Progenitor cell of endocrine pancreas (in vitro differentiated cells): ENCODE measurements around the gene MARVELD1. TPM values are rescaled to one million over a fixed set of nuclear protein-coding genes. Genes with fewer than 3 reads are reported as not detected.

ENCODE experiments used
- DNase-seq: peaks from one replicate; pipeline ENCODE4 v3.0.0; 2021; ENCODE audit warnings: low spot score; ENCODE audit not compliant: unreplicated experiment
- H3K27ac Mint-ChIP-seq: 2 replicates; pipeline ENCODE4 v1.8.0; 2021; ENCODE audit warnings: mild to moderate bottlenecking, moderate library complexity, mixed read lengths
- H3K27me3 Mint-ChIP-seq: 2 replicates; pipeline ENCODE4 v1.8.0; 2021; ENCODE audit warnings: mixed read lengths
- H3K36me3 Mint-ChIP-seq: 2 replicates; pipeline ENCODE4 v1.8.0; 2022; ENCODE audit warnings: mixed read lengths; ENCODE audit not compliant: insufficient read depth
- H3K4me1 Mint-ChIP-seq: 2 replicates; pipeline ENCODE4 v1.8.0; 2021; ENCODE audit warnings: low read depth, mixed read lengths
- H3K4me3 Mint-ChIP-seq: 2 replicates; pipeline ENCODE4 v1.8.0; 2021; ENCODE audit warnings: low read depth, mild to moderate bottlenecking, moderate library complexity, mixed read lengths
- H3K9me3 Mint-ChIP-seq: 2 replicates; pipeline ENCODE4 v1.8.0; 2021; ENCODE audit warnings: low read depth, mixed read lengths
- CTCF ChIP-seq: fragments of 200-600 bp; sonication (generic); IDR thresholded peaks from one replicate; pipeline ENCODE4 v1.5.0; 2021; ENCODE audit warnings: antibody characterized with exemption, mild to moderate bottlenecking; ENCODE audit not compliant: unreplicated experiment
- total RNA-seq: library from RNA; stranded (reverse); gene quantifications from 2 replicates; pipeline ENCODE4 v1.2.1, GENCODE V29; 2021

Gene MARVELD1
- total RNA-seq, 1 donor from 2014 or later: 14.3 TPM

DNA sequence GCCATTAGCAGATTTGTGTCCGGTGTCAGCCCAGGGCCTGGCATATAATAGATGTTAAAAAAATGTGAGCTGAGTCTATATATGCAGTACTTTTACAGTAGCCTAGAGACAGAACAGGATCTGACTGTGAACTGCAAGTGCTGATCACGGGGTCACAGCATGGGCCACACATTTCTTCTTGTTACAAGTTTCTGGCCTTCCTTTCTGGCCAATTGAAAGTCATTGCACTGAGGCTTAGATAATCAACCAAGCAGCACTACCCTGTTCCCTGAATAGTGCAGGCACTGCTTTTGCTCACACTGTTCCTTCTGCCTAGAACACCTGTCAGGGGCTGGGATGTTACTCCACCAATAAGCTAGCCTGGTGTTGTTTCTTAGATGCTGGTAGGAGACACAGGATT, 5.4 kb upstream of the MARVELD1 start:
- no peaks in the 10 kb centered on the region for H3K9me3 Mint-ChIP-seq
- TF ChIP-seq CTCF: no peak
- no peak overlapping the region for H3K4me3 Mint-ChIP-seq
- peaks cover 33% of the 10 kb centered on the region for H3K27me3 Mint-ChIP-seq
- H3K36me3 Mint-ChIP-seq: no peaks in the 10 kb centered on the region
- H3K27ac Mint-ChIP-seq: no peak overlapping the region
- no peak for DNase-seq
- peaks cover 3% of the 10 kb centered on the region for H3K4me1 Mint-ChIP-seq

- peaks cover 5% of the 10 kb centered on the region for H3K4me1 Mint-ChIP-seq
- no peak for DNase-seq
- H3K9me3 Mint-ChIP-seq: no peaks in the 10 kb centered on the region
- no peak overlapping the region for H3K27ac Mint-ChIP-seq
- H3K4me3 Mint-ChIP-seq: no peak overlapping the region
- H3K36me3 Mint-ChIP-seq: no peaks in the 10 kb centered on the region
- TF ChIP-seq CTCF: peak; percentile 64
- H3K27me3 Mint-ChIP-seq: peaks cover 32% of the 10 kb centered on the region
Measured at GRCh38 chr10:97708976-97709946, 4.3 kb upstream of the MARVELD1 start.

DNA sequence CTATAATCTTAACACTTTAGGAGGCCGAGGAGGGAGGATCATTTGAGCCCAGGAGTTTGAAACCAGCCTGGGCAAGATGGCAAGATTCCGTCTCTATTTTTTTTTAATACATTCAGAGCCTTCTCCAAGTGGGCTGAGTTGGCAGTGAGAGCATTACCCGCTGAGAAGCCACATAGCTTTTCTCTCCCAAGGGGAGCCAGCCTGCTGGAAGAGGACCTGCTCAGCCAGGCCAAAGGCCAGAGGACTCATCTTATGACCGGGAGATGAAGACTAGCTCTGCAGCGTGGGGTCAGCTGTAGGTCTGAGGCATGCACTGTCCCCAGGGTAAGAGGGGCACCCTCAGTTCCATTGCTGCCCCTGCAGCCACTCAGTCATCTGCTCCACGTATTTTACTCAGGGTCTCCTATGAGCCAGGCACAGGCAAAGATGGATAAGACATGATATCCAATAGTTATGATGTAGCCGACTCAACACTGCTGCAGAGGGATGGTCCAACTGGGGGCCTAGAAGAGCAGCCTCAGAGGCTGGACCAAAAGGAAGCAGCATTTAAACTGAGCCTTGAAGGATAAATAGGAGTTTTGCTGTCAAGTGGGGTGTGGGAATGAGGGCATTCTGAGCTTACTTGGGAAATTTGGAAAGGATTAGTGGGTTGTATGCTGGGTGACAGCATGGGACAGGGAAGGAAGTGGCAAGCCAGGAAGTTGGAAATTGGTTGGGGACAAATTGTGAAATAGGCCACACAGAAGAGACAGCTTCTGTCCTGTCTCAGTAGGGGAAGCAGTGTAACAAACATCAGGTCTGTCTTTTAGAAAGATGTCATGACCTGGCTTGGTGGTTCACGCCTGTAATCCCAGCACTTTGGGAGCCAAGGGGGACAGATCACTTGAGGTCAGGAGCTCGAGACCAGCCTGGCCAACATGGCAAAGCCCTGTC, 1.6 kb upstream of the MARVELD1 start:
- Mint-ChIP-seq H3K36me3 (no peaks in the 10 kb centered on the region), H3K4me3 (peak overlapping the region; percentile 25), H3K27ac (no peak overlapping the region), H3K4me1 (peaks cover 10% of the 10 kb centered on the region), H3K27me3 (peaks cover 51% of the 10 kb centered on the region), H3K9me3 (no peaks in the 10 kb centered on the region)
- no peak for DNase-seq
- TF ChIP-seq CTCF: no peak

- Mint-ChIP-seq H3K27ac (peak overlapping the region; percentile 97), H3K4me3 (peak overlapping the region; percentile 94), H3K4me1 (peaks cover 11% of the 10 kb centered on the region), H3K36me3 (peaks cover 1% of the 10 kb centered on the region), H3K27me3 (peaks cover 43% of the 10 kb centered on the region), H3K9me3 (no peaks in the 10 kb centered on the region)
- peak; percentile 36 for TF ChIP-seq CTCF
- DNase-seq: peak; percentile 44
Measured at GRCh38 chr10:97713826-97714400, 383 bp downstream of the MARVELD1 start.
